K562 (cell line): ENCODE measurements around the gene PFKL.

Experiments used
- CTCF ChIP-seq, 3 experiments: IDR thresholded peaks in 2 of 3; conservative IDR thresholded peaks in 1 of 3; 2 replicates each; pipeline ENCODE4 v1.5.1; 2011 to 2012; ENCODE audit warnings: low read length in 3 of 3, mild to moderate bottlenecking in 3 of 3, control low read depth in 2 of 3, improper control_type of control experiment in 1 of 3, inconsistent platforms in 1 of 3, low read depth in 1 of 3, mixed read lengths in 1 of 3, moderate library complexity in 1 of 3; ENCODE audit not compliant: insufficient read depth in 2 of 3
- EP300 ChIP-seq: IDR thresholded peaks from 2 replicates; pipeline ENCODE4 v1.6.1; 2012; ENCODE audit warnings: low read length, improper control_type of control experiment
- HDGF ChIP-seq: fragments of 450-650 bp; IDR thresholded peaks from 2 replicates; pipeline ENCODE4 v1.6.1; 2016
- NFIC ChIP-seq: fragments of 450-650 bp; IDR thresholded peaks from 2 replicates; pipeline ENCODE4 v1.6.1; 2017; ENCODE audit warnings: mild to moderate bottlenecking, inconsistent platforms
- POLR2A ChIP-seq: fragments of 450-650 bp; conservative IDR thresholded peaks from 2 replicates; pipeline ENCODE4 v1.6.1; 2016
- POLR2AphosphoS5 ChIP-seq: IDR thresholded peaks from 2 replicates; pipeline ENCODE4 v1.6.1; 2011; ENCODE audit warnings: mild to moderate bottlenecking, low read depth, low read length, moderate library complexity; ENCODE audit not compliant: control insufficient read depth, insufficient read depth
- SMARCB1 ChIP-seq: IDR thresholded peaks from 2 replicates; pipeline ENCODE4 v1.6.1; 2011; ENCODE audit warnings: improper control_type of control experiment, low read depth; ENCODE audit not compliant: insufficient read length
- TARDBP ChIP-seq: fragments of 450-650 bp; IDR thresholded peaks from 2 replicates; pipeline ENCODE4 v1.6.1; 2016
- USF1 ChIP-seq: sonication (generic); formaldehyde crosslinking; IDR thresholded peaks from 2 replicates; pipeline ENCODE4 v1.9.0; 2022; ENCODE audit warnings: mild to moderate bottlenecking, missing genetic modification reagents
- ZNF592 ChIP-seq: fragments of 450-650 bp; IDR thresholded peaks from 2 replicates; pipeline ENCODE4 v1.6.1; 2017; ENCODE audit warnings: antibody characterized with exemption, mild to moderate bottlenecking
- ZNF609 ChIP-seq: sonication (generic); formaldehyde crosslinking; IDR thresholded peaks from 2 replicates; pipeline ENCODE4 v1.8.1; 2023; ENCODE audit warnings: missing genetic modification reagents, mild to moderate bottlenecking, borderline replicate concordance

- TF ChIP-seq POLR2A (no peak), CTCF (IDR thresholded peaks at IDR 0.05 in 2 of 3, conservative IDR thresholded peaks at IDR 0.05 in 1 of 3; ENCODE audit: insufficient read depth in 2 of 3, low read depth in 1 of 3, low read length in 3 of 3) (no peak; a peak in 1 of 6 replicates), HDGF (no peak), ZNF609 (CRISPR knock-in tag) (no peak), ZNF592 (no peak), USF1 (CRISPR knock-in tag) (no peak), NFIC (no peak), SMARCB1 (no peak), TARDBP (no peak), EP300 (no peak), POLR2AphosphoS5 (no peak)
Observed at GRCh38 chr21:44298301-44298700, 1.6 kb upstream of the PFKL start.
